Measurements from ENCODE around the gene PPP1R16B.

PPP1R16B gene

GRCh38 chr20:38874460-38875174 is 69.1 kb downstream of the PPP1R16B start:
- DNase-seq (ENCODE audit: low read depth in 1 of 2, low spot score in 1 of 2) = no peak

DNA sequence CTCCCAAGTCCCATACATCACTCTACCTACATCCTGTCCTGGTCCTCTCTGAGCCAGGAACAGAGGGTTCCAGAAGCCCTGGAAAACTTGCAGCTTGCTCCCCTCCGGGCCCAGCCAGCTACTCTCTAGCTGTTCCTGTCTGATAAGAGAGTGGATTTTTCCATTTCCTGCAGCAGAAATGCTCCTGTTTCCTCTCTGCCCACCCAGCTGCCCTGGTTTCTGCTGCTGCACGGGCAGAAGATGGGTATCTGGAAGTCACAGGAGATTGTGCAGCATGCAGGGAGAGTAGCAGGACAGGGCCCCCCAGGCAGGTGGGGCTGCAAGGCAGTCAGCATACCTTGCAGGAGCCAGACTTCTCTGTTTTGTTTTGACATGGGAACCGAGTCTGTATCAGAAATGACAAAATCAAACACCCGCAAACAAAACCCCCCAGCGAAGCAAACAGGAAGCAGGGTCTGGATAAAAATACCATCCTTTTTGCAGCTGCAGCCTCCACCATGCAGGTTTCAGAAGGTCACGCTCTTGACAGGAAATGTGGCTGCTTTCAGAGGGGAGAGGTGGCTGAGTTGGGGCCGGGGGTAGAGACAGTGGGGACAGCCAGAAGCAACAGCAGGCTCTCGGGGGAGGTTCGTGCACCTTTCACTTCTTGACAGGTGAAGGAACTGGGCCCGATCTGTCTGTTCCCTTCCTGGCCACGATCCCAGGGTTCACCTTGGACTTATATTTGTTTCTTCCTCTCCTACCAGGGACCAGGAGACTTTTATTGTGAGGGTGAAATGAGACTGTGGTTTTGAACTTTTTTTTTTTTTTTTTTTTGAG is 69.9 kb downstream of the PPP1R16B start:
- peak in 1 of 2 donors; percentile 26 for DNase-seq (ENCODE audit: low read depth in 1 of 2, low spot score in 1 of 2)

GRCh38 chr20:38877483-38877882 is 72.0 kb downstream of the PPP1R16B start:
- no peak for DNase-seq (ENCODE audit: low read depth in 1 of 2, low spot score in 1 of 2)

GRCh38 chr20:38878866-38879265 is 73.4 kb downstream of the PPP1R16B start:
- no peak for DNase-seq (ENCODE audit: low read depth in 1 of 2, low spot score in 1 of 2)

DNA sequence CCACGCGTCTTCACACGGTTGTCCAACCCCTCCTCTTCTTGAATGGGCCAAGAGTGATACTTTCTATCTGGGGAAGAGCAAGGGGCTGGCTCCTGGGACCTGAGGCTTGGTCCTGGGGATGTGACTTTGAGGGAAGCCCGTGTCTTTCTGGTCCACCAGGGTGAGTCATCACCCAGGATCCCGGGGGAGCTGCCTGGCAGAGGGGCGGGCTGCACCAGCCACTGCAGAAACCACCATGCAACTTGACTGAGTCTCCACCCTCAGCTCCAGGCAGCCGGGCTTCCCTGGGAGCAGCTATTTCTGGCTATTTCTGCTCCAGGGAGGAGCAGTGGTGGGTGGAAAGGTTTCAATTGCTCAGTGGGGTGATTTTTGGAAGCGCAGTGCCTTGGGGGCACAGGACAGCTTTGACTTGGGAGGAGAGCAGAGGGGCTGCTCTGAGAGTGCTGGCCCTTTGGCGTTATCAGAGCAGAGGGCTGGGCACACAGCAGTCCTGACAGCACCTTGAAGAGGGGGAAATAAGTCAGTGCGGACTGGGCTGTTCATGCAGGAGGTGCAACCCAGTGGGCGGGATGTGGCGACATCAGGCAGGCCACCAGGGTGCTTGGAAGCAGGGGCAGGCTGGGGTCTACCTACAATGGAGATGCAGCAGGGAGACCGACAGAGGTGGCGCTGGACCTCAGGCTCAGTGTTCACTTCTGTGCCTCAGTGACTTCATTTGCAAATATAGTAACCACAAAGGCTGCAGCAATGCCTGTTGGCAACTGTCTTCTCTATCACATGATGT is 75.6 kb downstream of the PPP1R16B start:
- DNase-seq (ENCODE audit: low read depth in 1 of 2, low spot score in 1 of 2) = no peak

GRCh38 chr20:38881806-38882440 is 76.4 kb downstream of the PPP1R16B start:
- no peak for DNase-seq (ENCODE audit: low read depth in 1 of 2, low spot score in 1 of 2)

GRCh38 chr20:38882600-38882999 is 77.1 kb downstream of the PPP1R16B start:
- DNase-seq (ENCODE audit: low read depth in 1 of 2, low spot score in 1 of 2) = no peak

GRCh38 chr20:38883081-38883980 is 77.8 kb downstream of the PPP1R16B start:
- no peak for DNase-seq (ENCODE audit: low read depth in 1 of 2, low spot score in 1 of 2)

- DNase-seq (ENCODE audit: low read depth in 1 of 2, low spot score in 1 of 2) = no peak
Observed at GRCh38 chr20:38883981-38884733, 78.7 kb downstream of the PPP1R16B start.

DNA sequence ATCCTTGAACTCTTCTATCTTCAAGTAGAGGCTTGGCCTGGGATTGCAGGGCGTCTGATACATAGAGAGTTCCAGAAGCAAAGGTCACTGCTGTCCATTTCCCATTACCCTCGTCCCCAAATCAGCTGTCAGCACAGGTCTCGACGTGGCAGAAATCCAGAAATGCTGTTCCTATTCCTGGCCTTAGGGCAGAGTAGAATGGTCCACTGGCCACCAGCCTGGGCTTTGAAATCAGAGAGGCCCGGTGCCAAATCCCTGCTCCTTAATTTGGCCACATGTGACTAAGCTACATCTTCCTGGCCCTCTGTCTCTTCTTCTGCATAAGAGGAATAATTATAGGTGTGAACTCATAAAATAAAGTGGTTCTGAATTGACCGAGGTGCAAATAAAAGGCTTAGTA is 79.9 kb downstream of the PPP1R16B start:
- DNase-seq (ENCODE audit: low read depth in 1 of 2, low spot score in 1 of 2) = no peak

GRCh38 chr20:38888059-38888831 is 82.7 kb downstream of the PPP1R16B start:
- DNase-seq (ENCODE audit: low read depth in 1 of 2, low spot score in 1 of 2) = no peak

- no peak for DNase-seq (ENCODE audit: low read depth in 1 of 2, low spot score in 1 of 2)
Observed at GRCh38 chr20:38889050-38889449, 83.6 kb downstream of the PPP1R16B start.

DNA sequence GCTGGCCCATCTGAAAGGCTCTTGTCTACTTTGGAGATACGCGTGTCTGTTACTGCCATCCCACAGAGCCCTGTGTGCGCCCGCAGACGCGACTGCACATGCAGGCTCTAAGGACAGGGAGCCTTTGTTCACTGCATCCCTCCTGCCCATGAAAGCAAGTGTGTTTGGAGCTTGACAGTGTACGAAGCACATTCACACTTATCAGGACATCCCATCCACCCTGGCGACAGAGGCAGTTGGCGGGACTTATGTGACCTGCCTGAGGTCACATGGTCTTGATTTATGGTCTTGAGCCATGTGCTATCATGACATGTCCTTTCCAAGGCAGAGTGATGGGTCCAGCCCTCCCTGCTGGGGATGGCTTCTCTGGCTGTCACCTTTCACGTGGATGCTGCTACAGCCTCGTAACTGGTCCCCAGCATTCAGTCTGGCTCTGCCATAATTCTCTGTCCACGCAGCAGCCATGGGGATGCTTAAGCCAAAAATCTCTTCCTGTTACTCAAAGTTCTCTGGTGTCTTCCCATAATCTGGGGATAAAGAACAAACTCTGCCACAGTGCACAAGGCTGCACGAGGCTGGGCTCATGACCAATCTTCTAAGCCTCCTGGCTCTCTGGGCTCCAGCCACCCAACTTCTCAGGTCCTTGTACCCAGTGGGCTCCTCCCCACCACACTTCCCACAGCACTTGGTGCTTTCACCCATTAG is 84.4 kb downstream of the PPP1R16B start:
- no peak for DNase-seq (ENCODE audit: low read depth in 1 of 2, low spot score in 1 of 2)

DNA sequence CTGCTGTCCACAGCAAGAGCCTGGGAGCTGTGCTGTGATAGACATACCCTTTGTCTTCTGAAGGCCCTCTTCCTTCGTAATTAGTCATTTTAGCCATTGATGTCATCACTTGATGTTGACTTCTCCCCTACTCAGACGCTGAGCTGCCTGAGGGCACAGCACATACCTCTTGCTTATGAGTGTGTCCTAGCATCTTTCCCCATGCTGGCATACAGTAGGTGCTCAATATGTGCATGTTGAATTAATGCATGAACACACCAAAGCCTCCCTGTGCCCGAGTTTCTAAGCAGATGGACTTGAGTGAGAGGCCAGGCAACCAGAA is 85.0 kb downstream of the PPP1R16B start:
- DNase-seq (ENCODE audit: low read depth in 1 of 2, low spot score in 1 of 2) = no peak

DNA sequence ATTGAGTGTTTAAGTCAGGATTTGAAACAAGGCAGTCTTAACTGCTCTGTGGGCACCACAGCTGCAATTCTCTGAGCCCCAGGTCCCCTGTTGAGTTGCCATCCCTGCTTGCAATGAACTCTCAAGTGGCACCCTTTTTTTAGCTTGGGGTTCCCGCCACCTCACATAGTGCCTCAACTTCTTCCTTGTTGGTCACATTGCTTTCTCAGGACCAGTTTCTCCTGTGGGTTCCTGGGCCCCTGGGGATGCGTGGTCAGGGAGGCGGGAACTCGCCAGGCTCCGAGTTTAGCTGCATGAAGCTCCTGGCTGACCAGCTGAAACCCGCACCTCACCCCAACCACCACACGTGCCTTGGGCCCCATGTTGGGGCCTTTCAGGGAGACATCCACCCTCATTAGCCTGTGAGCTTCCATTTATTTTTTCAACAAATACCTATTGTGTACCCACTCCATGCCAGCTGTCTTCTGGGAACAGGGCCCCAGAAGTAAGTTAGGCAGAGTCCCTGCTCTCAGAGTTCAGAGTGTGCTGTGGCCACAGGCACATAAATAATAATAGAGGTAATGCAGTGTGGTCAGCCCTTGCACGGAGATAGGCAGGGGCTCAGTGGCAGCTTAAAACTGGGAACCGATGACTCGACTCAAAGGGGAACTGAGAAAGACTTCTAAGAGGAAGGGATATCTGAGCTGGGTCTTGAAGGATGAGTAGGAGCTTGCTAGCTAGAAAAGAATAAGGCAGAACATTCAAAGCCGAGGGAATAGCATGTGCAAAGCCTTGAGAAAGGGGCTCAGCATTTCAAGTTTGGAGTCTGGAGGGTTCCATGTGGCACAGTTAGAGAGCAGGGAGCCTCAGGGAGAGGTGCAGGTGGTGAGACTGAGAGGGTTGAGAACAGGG is 86.8 kb downstream of the PPP1R16B start:
- no peak for DNase-seq (ENCODE audit: low read depth in 1 of 2, low spot score in 1 of 2)

DNA sequence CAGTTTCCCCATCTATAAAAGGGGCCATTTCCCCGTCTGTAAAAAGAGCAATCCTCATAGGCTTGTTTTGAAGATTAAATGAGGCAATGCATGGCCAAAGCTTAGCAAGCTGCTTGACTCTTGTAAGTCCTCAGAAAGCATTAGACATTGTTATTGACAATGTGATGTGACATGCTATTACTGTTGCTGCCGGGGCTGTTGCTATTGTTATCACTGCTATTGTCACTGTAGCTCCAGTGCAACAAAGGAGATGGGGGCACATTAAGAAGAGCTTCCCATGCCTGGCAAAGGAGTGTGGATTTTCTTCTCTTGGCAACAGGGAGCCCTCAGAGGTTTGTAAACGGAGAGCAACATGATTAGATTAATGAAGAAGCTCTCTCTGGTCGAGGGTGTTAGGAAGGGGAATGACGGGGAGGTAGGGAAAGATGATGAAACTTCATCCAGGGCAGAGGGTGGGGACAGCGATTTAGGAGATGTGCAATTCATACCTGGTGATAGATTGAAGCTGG is 87.6 kb downstream of the PPP1R16B start:
- no peak for DNase-seq (ENCODE audit: low read depth in 1 of 2, low spot score in 1 of 2)

- peak; percentile 71 to 73 for DNase-seq (ENCODE audit: low read depth in 1 of 2, low spot score in 1 of 2)
Observed at GRCh38 chr20:38893565-38894090, 88.1 kb downstream of the PPP1R16B start.

Measured in activated CD4-positive, alpha-beta T cell treated with anti-CD3 and anti-CD28 coated beads, Interleukin-2, amount 50 U/mL, for 24 hours (primary cell).